Activated T-cell treated with anti-CD3 and anti-CD28 coated beads, Interleukin-2, amount 50 U/mL, for 4 hours (primary cell): Measurements from ENCODE around the gene NR4A3. TPM values are rescaled to one million over a fixed set of nuclear protein-coding genes. Genes with fewer than 3 reads are reported as not detected.
"Not testable (repeated sequence)": the region's sequence is repeated elsewhere in the genome, so short reads cannot be mapped to it uniquely, and the experiment has no call there.

Experiments used
- ATAC-seq, 2 donors: fragments of 200-7000 bp; cut with Tn5 transposase; one replicate each; pipeline ENCODE4 v1.10.0; 2021
- DNase-seq: peaks from one replicate; pipeline ENCODE4 v3.0.0-alpha.2; 2020
- H3K27me3 Mint-ChIP-seq: one replicate; pipeline ENCODE4 v1.8.0; 2021; ENCODE audit warnings: low read depth, mixed read lengths
- H3K36me3 Mint-ChIP-seq: one replicate; pipeline ENCODE4 v1.8.0; 2022; ENCODE audit warnings: mixed read lengths; ENCODE audit not compliant: insufficient read depth
- H3K4me1 Mint-ChIP-seq: one replicate; pipeline ENCODE4 v1.8.0; 2021; ENCODE audit warnings: low read depth, mixed read lengths
- H3K4me3 Mint-ChIP-seq: one replicate; pipeline ENCODE4 v1.8.0; 2021; ENCODE audit warnings: mild to moderate bottlenecking, moderate library complexity, mixed read lengths
- H3K9me3 Mint-ChIP-seq: one replicate; pipeline ENCODE4 v1.8.0; 2021; ENCODE audit warnings: mixed read lengths
- total RNA-seq, 3 donors: library from RNA; stranded (reverse); gene quantifications; one replicate each; pipeline ENCODE4 v1.2.1, GENCODE V29; 2021

The NR4A3 gene
- total RNA-seq, 3 donors from 2014 or later, result 23.2 to 26.5 (median 24.9) TPM

DNA sequence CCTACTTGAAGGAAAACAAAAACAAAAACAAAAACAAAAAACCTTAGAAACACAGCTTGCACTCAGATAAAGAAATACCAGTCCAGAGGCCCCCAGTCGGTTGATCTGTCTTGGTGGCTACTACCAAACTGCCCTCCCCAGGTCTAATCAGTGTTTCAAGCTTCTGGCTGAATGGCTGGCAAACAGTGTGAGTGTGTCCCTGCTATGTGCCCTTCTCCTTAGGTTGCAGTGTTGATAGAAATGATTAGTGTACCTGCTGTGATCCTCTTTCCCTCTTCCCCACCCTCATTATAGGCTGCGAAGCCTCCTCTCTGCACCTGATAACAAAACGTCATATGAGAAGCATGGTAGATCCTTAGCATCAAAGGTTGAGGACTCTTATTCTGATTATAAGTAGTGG is 12.8 kb downstream of the NR4A3 start:
- H3K36me3 Mint-ChIP-seq, result peaks cover 53% of the 10 kb centered on the region
- DNase-seq (no peak), ATAC-seq (no peak)
- no peaks in the 10 kb centered on the region for H3K9me3 Mint-ChIP-seq
- peaks cover 6% of the 10 kb centered on the region for H3K27me3 Mint-ChIP-seq
- H3K4me3 Mint-ChIP-seq, result no peak overlapping the region
- H3K4me1 Mint-ChIP-seq, result peaks cover 3% of the 10 kb centered on the region

DNA sequence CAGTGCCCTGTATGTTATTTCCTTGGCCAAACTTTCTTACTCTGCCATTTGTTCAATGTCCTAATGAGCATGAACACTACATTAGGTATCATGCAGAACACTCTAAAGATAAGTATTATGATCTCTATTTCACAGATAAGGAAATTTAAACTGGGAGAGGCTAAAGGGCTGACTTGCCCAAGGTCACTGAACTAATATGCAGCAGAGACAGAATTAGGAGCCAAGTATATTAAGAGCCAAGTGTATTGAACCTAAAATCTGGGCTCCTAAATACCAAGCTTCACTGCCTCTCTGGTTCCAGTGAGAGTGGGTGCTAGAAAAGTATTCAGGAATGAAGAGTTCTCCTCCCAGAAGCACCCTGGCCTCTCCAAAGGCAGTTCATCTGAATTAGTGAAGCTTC is 13.5 kb downstream of the NR4A3 start:
- H3K36me3 Mint-ChIP-seq, result peaks cover 47% of the 10 kb centered on the region
- DNase-seq (no peak), ATAC-seq (no peak)
- H3K9me3 Mint-ChIP-seq, result no peaks in the 10 kb centered on the region
- no peak overlapping the region for H3K4me3 Mint-ChIP-seq
- H3K27me3 Mint-ChIP-seq, result no peaks in the 10 kb centered on the region
- H3K4me1 Mint-ChIP-seq, result no peaks in the 10 kb centered on the region

- no peaks in the 10 kb centered on the region for H3K4me1 Mint-ChIP-seq
- no peaks in the 10 kb centered on the region for H3K9me3 Mint-ChIP-seq
- ATAC-seq (no peak), DNase-seq (no peak)
- H3K27me3 Mint-ChIP-seq, result no peaks in the 10 kb centered on the region
- H3K36me3 Mint-ChIP-seq, result peaks cover 42% of the 10 kb centered on the region
- H3K4me3 Mint-ChIP-seq, result no peak overlapping the region
These were observed 13.9 kb downstream of the NR4A3 start for GRCh38 chr9:99835581-99835980.

GRCh38 chr9:99840072-99840471 is 18.4 kb downstream of the NR4A3 start:
- Mint-ChIP-seq H3K4me1 (no peaks in the 10 kb centered on the region), H3K9me3 (no peaks in the 10 kb centered on the region), H3K36me3 (peaks cover 31% of the 10 kb centered on the region), H3K4me3 (no peak overlapping the region), H3K27me3 (peaks cover 2% of the 10 kb centered on the region)
- DNase-seq (no peak), ATAC-seq (no peak)

GRCh38 chr9:99845063-99845462 is 23.4 kb downstream of the NR4A3 start:
- H3K36me3 Mint-ChIP-seq, result peaks cover 51% of the 10 kb centered on the region
- DNase-seq, result no peak

DNA sequence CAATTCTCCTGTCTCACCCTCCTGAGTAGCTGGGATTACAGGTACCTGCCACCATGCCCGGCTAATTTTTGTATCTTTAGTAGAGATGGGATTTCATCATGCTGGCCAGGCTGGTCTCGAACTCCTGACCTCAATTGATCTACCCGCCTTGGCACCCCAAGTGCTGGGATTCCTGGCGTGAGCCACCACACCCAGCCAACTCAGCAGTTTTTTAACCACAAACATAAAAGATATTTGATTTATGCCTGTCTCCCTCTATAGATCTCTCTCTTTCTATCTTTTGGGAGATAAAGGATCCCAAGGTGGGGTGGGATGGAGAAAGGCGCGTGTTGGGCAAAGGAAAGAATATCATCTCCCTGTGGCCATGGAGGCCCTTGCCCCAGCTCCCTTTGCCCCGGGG is 26.8 kb downstream of the NR4A3 start:
- H3K4me3 Mint-ChIP-seq, result no peak overlapping the region
- DNase-seq, result no peak
- peaks cover 34% of the 10 kb centered on the region for H3K4me1 Mint-ChIP-seq
- peaks cover 63% of the 10 kb centered on the region for H3K36me3 Mint-ChIP-seq
- no peak for ATAC-seq
- peaks cover 3% of the 10 kb centered on the region for H3K9me3 Mint-ChIP-seq
- H3K27me3 Mint-ChIP-seq, result no peaks in the 10 kb centered on the region

More at GRCh38 chr9:99845063-99845462, 23.4 kb downstream of the NR4A3 start:
- no peaks in the 10 kb centered on the region for H3K9me3 Mint-ChIP-seq
- no peak for ATAC-seq
- H3K4me1 Mint-ChIP-seq, result peaks cover 8% of the 10 kb centered on the region
- no peak overlapping the region for H3K4me3 Mint-ChIP-seq
- peaks cover 2% of the 10 kb centered on the region for H3K27me3 Mint-ChIP-seq

GRCh38 chr9:99850736-99851499 is 29.2 kb downstream of the NR4A3 start:
- no peak for DNase-seq
- Mint-ChIP-seq H3K9me3 (peaks cover 3% of the 10 kb centered on the region), H3K27me3 (no peaks in the 10 kb centered on the region), H3K4me1 (peaks cover 34% of the 10 kb centered on the region), H3K4me3 (peak overlapping the region; percentile 1), H3K36me3 (peaks cover 62% of the 10 kb centered on the region)
- peak in 1 of 2 donors; percentile 23 for ATAC-seq

DNA sequence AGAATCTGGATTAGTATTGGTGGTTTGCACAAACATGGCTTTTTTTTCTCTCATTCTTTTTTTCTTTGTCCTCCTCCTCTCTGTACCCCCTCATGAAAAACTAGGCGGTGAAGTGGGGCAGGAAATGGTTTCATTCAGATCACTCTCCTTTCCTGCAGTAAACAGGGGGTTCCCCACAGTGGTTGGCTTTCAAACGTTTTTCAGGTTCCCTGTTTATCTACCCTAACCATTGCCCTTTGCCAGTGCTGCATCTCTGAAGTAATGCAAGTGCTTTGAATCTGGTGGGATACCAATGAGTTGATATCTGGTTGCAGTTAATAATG is 29.8 kb downstream of the NR4A3 start:
- ATAC-seq (peak; percentile 62 to 81), DNase-seq (no peak)
- no peaks in the 10 kb centered on the region for H3K27me3 Mint-ChIP-seq
- peak overlapping the region; percentile 1 for H3K4me3 Mint-ChIP-seq
- peaks cover 3% of the 10 kb centered on the region for H3K9me3 Mint-ChIP-seq
- peaks cover 61% of the 10 kb centered on the region for H3K36me3 Mint-ChIP-seq
- H3K4me1 Mint-ChIP-seq, result peaks cover 34% of the 10 kb centered on the region

DNA sequence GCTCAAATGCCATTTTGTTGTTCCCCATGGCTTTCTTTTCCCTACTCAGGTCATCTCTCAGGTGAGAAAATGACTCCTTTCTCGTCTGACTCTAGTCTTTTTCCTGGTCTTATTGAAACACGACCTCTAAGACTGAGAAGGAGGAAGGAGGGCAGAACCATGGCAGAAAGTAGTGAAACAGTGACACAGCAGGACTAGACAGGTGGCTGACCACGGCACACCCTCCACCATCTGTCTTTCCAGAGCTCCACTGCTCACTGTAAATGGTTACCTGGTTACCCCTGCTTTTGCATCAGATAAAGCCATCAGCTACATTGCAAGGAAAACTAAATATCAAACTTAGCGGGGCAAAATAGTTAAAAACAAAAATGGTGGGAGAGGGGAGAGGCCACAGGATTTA is 30.9 kb downstream of the NR4A3 start:
- Mint-ChIP-seq H3K4me1 (peaks cover 34% of the 10 kb centered on the region), H3K27me3 (no peaks in the 10 kb centered on the region), H3K36me3 (peaks cover 58% of the 10 kb centered on the region), H3K9me3 (peaks cover 3% of the 10 kb centered on the region), H3K4me3 (no peak overlapping the region)
- DNase-seq, result no peak
- no peak for ATAC-seq

- H3K9me3 Mint-ChIP-seq, result peaks cover 3% of the 10 kb centered on the region
- DNase-seq (no peak), ATAC-seq (no peak)
- H3K4me1 Mint-ChIP-seq, result peaks cover 20% of the 10 kb centered on the region
- H3K36me3 Mint-ChIP-seq, result peaks cover 40% of the 10 kb centered on the region
- no peaks in the 10 kb centered on the region for H3K27me3 Mint-ChIP-seq
- no peak overlapping the region for H3K4me3 Mint-ChIP-seq
These were observed 33.9 kb downstream of the NR4A3 start for GRCh38 chr9:99855467-99856176.

DNA sequence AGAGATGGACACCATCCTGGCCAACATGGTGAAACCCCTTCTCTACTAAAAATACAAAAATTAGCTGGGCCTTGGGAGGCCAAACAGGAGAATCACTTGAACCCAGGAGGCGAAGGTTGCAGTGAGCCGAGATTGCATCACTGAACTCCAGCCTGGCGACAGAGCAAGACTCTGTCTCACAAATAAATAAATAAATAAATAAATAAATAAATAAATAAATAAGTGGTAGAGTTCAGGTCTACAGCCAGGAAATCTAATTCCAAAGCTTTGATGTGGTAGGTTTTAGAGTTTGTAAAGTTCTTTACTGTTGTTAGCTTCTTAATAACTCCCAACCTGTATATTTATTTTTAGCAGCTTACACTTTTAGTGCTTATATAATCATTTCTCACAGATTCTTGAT is 35.9 kb downstream of the NR4A3 start:
- H3K4me3 Mint-ChIP-seq, DNase-seq, ATAC-seq, H3K27me3 Mint-ChIP-seq, H3K9me3 Mint-ChIP-seq, H3K4me1 Mint-ChIP-seq: not testable (repeated sequence)
- H3K36me3 Mint-ChIP-seq, result peaks cover 32% of the 10 kb centered on the region

DNA sequence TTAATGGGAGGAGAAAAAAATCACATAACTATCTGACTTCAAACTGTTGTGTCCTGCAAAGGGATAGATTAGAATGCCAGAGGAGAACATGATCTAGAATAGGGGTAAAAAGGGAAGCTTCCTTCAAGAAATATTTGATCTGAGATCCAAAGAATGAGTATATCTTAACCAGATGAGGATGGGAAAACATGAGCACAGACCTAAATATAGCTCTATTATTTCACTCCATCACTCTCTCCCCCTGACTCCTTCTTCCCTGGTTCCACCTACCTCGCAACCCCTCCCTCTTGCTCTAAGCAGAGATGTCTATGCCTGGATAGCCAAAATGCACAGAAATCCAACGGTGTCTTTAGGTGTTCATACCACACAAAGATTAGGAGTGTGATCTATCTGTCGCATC is 36.4 kb downstream of the NR4A3 start:
- Mint-ChIP-seq H3K9me3 (no peaks in the 10 kb centered on the region), H3K4me3 (no peak overlapping the region), H3K4me1 (no peaks in the 10 kb centered on the region), H3K27me3 (no peaks in the 10 kb centered on the region), H3K36me3 (peaks cover 32% of the 10 kb centered on the region)
- no peak for DNase-seq
- ATAC-seq, result no peak

DNA sequence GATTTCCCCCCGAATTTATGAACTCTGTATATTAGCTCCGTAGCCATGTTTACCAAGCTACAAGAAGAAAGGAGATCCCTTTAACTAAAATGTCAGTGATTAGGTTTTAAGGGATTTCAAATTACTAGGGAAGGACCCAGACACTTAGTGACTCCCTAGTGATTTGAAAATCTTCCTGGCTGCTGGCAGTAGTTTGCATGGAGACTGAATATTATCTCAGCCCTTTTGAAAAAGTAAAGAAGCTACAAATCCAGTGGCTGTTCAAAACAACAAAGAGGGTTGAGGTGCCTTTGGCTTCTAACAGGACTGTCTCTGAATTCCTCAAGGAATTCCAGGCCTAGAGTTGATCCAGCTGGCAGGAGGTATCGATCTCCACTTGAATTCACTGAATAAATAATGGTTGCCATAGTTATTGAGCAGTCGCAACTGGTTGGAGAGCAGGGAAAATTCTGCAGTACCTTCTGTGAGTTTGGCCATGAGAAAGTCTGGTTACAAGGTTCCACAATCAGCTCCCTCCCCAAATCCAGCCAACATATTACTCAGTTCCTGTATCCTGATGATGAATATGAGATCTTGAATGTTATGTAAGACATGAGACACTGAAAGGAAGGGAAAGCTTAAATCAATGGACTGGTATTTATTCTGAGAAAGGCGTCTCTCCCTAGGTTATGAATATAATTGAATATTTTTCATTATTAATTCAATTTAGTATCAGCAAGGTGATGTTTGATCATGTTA is 37.7 kb downstream of the NR4A3 start:
- ATAC-seq (no peak), DNase-seq (no peak)
- Mint-ChIP-seq H3K27me3 (no peaks in the 10 kb centered on the region), H3K36me3 (peaks cover 39% of the 10 kb centered on the region), H3K9me3 (no peaks in the 10 kb centered on the region), H3K4me1 (no peaks in the 10 kb centered on the region), H3K4me3 (no peak overlapping the region)

DNA sequence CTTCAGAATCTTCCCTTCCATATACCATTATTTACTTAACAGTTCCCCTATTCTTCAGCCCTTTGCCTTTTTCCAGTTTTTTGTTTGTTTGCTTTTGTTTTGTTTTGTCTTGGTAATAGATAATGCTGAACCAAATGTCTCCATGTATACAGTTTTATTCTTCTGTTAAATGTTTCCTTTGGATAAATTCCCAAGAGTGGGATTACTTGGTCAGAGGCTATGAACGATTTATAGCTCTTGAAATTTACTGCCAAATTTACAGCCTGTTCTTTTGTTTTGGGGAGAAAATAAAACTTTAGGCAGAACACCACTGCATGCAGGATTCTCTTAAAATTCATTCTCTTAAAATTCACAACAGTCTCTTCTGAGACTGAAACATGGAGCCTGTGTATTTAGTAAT is 38.6 kb downstream of the NR4A3 start:
- Mint-ChIP-seq H3K4me3 (no peak overlapping the region), H3K4me1 (no peaks in the 10 kb centered on the region), H3K9me3 (no peaks in the 10 kb centered on the region), H3K36me3 (peaks cover 35% of the 10 kb centered on the region), H3K27me3 (no peaks in the 10 kb centered on the region)
- ATAC-seq (no peak), DNase-seq (no peak)
